ENCODE data around the gene AOC1.

The AOC1 gene

GRCh38 chr7:150835019-150835418 lies 17.3 kb upstream of the AOC1 start:
- no peak for DNase-seq

DNA sequence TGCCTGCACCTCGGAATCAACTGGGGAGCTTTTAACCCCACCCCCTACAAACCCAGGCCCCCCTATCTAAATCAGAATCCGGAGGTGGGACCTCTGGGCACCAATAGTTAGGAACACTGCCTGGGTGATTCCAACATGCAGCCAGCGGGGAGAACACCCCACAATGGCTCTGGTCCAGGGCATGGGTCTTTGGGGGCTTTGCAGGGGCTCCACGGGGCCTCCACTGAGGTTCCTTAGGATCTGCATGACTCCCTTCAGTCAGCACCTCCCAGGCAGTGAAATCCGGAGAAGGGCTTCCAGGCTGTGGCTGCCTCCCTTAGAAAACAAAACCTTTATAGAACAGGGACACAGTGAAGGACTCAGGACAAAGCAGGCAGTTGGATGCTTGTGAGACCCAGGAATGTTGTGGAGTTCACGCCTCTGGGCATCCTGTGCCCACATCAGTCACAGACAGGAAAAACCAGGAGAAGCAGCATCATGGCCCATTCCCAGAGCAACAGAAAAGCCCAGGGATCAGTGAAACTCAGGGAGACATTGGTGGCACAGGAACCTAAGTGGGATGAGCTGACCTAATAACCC lies 16.5 kb upstream of the AOC1 start:
- no peak for DNase-seq

- no peak for DNase-seq
Observed at GRCh38 chr7:150838965-150839650, 13.2 kb upstream of the AOC1 start.

GRCh38 chr7:150842018-150842417 lies 10.3 kb upstream of the AOC1 start:
- DNase-seq, result no peak

- DNase-seq, result no peak
Observed at GRCh38 chr7:150842716-150843115, 9.6 kb upstream of the AOC1 start.

DNA sequence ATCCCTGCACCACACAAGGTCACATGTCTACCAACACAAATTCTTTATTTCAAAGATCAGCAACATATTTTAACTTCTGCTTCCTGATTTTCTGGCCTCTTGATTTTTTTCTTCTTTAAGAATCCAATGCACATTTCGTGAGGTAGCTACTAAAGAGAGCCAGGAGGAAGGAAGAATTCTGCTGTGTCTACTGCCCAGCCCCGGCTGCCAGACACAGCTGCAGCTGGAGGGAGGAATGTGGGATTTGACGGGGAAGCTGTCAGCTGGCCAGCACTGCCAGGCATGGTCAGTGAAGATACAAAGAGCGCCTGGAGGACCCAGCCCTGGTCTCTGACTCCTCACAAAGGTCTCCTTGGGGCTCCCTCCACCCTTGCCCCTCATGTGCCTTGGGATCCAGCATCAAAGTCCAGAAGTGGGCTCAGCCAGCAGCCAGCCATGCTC lies 6.9 kb upstream of the AOC1 start:
- DNase-seq, result no peak

DNA sequence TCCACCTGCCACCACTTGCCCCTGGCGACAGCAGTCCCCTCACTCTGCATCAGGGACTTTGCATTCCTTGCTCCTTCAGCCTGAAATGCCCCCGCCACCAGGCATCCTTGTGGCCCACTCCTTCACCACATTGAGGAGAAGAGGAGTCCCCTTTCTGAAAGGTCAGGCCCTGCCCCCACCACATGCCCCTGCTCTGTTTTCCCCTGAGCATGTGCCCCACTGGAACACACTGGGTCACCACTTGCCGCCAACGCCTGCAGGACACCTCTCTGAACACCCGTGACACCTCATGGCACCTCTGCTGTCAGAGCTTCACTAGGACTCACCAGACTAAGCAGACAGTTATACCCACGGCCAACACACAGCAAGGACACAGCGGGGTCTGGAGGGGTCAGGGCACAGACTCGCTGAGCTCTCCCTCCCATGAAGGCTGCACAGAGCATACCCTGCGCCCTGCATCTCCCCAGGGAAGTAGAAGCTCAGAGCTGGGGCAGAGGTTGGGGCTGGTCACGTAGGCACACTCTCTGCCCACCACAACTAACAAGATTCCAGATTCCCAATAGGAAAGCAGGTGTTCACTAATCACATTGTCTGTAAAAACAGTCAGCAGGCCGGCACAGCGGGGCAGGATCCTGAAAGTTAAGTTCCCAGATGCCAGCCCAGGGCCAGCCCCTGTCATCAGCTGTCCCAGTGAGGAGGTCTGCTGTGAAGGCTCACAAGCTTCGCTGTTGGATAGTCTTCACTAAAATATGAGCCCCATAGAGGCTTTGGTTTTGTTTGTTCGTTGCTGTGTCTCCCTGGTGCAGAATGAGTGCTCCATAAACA lies 5.8 kb upstream of the AOC1 start:
- no peak for DNase-seq

GRCh38 chr7:150847536-150847935 lies 4.8 kb upstream of the AOC1 start:
- no peak for DNase-seq

DNA sequence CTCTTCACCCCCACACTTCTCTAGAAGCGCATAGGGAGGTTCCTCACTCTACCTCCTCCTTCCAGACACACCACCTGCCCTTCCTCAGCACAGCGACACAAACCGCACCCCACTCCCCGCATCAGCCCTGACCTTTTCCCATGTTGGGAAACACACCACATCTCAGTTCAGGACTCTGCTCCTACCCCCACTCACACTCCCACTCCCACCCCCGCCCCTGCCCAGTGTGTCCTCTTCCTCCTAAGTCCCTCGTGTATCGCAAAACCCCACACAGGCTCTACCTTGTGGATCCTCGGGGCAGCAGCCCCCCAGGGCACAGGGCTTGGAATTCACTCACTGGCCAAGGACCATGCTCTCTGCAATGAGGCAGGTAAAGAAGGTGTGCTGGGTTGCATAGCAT lies 4.2 kb upstream of the AOC1 start:
- no peak for DNase-seq

DNA sequence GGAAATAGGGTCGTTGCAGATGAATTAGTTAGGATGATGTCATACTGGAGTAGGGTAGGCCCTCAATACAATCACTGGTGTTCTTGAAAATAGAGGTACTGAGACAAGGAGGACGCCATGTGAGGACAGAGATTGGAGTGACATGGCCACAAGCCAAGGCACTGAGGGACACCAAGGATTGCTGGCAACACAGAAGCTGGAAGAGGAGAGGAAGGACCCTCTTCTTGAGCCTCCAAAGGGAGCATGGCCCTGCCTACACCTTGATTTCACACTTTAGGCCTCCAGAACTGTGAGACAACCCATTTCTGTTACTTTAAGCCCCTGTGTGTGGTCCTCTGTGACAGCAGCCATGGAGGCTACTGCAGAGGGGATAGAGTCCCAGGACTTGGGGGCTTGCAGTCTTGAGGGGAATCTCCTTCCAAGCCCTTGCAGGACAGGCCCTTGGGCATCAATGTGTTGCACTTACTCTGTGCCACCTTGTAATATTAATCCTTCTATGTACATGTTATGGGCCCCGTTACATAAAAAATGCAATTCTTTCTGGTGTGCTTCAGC lies 3.7 kb upstream of the AOC1 start:
- DNase-seq, result no peak

GRCh38 chr7:150849204-150849775 lies 3.0 kb upstream of the AOC1 start:
- no peak for DNase-seq

DNA sequence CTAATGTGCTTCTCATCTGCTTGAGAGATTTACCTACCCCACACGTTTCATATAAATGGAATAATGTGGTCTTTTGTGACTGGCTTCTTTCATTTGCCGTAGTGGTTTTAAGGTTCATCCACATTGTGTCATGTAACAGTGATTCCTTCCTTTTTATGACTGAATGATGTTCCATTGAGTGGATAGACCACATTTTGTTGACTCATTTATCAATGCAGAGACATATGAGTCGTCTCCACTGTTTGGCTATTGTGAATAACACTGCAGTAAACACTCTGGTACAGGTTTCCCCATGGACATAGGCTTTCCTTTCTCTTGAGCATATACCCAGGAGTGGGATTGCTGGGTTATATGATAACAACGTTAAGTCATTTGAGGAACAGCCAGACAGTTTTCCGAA lies 2.0 kb upstream of the AOC1 start:
- DNase-seq, result no peak

- DNase-seq, result no peak
Observed at GRCh38 chr7:150851492-150852370, 586 bp upstream of the AOC1 start.

- no peak for DNase-seq
Observed at GRCh38 chr7:150854066-150855000, 2.0 kb downstream of the AOC1 start.

- no peak for DNase-seq
Observed at GRCh38 chr7:150855046-150855445, 2.7 kb downstream of the AOC1 start.

DNA sequence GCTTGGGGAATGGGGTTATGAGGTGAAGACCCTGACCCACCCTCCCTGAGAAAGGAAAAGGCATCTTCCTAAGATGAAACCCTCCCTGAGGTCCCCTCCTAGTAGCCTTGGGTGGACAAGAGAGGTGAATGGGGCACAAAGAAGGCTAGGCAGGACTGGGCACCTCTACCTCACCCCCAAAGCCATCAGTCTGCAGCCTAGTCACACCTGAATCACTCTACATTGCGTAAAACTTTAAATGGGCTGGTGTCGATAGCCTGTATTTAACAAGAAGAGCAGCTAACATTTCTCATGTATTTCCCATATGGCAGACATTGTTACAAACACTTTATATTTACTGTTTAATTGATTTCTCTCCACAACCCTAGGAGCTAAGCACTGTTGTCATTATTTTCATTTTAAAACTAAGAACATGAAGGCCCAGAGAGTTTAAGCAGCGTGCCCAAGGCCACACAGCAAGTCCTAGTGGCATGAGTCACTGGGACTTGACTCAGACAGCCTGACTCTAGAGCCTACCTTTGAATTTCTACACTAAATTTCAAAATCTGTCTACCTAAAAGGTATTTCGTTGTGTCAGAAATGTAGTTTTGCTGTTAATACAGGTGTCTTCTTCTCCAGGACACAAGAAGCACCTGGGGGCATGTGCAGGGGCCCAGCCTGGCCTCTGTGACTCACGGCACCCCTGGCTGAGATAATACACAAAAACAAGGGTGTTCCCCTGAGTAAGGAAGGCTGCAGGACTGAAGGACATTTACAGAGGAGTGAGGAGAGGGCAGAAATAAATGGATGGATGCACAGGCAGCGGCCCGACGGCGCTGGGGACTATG lies 3.4 kb downstream of the AOC1 start:
- no peak for DNase-seq

DNA sequence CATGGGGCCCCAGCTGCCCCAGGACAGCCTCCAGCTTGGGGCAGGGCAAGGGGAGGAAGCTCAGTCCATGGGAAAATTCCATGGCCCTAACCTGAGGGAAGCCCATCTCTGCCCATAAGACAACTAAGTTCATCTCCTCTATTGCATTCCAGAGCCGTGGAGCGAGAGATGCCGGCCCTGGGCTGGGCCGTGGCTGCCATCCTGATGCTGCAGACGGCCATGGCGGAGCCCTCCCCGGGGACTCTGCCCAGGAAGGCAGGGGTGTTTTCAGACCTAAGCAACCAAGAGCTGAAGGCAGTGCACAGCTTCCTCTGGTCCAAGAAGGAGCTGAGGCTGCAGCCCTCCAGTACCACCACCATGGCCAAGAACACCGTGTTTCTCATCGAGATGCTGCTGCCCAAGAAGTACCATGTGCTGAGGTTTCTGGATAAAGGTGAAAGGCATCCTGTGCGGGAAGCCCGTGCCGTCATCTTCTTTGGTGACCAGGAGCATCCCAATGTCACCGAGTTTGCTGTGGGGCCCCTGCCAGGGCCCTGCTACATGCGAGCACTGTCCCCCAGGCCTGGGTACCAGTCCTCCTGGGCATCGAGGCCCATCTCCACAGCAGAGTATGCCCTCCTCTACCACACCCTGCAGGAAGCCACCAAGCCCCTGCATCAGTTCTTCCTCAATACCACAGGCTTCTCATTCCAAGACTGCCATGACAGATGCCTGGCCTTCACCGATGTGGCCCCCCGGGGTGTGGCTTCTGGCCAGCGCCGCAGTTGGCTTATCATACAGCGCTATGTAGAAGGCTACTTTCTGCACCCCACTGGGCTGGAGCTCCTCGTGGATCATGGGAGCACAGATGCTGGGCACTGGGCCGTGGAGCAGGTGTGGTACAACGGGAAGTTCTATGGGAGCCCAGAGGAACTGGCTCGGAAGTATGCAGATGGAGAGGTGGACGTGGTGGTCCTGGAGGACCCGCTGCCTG lies 4.3 kb downstream of the AOC1 start:
- no peak for DNase-seq

- no peak for DNase-seq
Observed at GRCh38 chr7:150857276-150858055, 5.1 kb downstream of the AOC1 start.
